DMS153 treated with DMSO at 0.1 percent for 48 hours (cell line): ENCODE results near the gene CTNNA2.

ENCODE experiments used
- DNase-seq: peaks from one replicate; lab custom pipeline; 2025; ENCODE audit not compliant: unreplicated experiment; lab: John Stamatoyannopoulos, UW

CTNNA2 gene

GRCh38 chr2:80303909-80304837 is 791.3 kb downstream of the CTNNA2 start, which contains the start of gene LRRTM1:
Gene LRRTM1 (minus strand): TSS chr2:80304752. CDS start chr2:80303819, 933 bp downstream.
- no peak for DNase-seq

- DNase-seq: no peak
These were observed 798.5 kb downstream of the CTNNA2 start for GRCh38 chr2:80311304-80311703.

- no peak for DNase-seq
These were observed 799.5 kb downstream of the CTNNA2 start for GRCh38 chr2:80312282-80312839.

- DNase-seq: no peak
These were observed 809.6 kb downstream of the CTNNA2 start for GRCh38 chr2:80322311-80322920.

GRCh38 chr2:80322958-80323357 is 810.1 kb downstream of the CTNNA2 start:
- DNase-seq: no peak

- no peak for DNase-seq
These were observed 810.8 kb downstream of the CTNNA2 start for GRCh38 chr2:80323610-80324009.

GRCh38 chr2:80324525-80324924 is 811.7 kb downstream of the CTNNA2 start:
- DNase-seq: no peak

- DNase-seq: peak; percentile 37
These were observed 813.4 kb downstream of the CTNNA2 start for GRCh38 chr2:80326214-80326613.

- DNase-seq: no peak
These were observed 814.0 kb downstream of the CTNNA2 start for GRCh38 chr2:80326861-80327260.

GRCh38 chr2:80328159-80328571 is 815.3 kb downstream of the CTNNA2 start:
- no peak for DNase-seq

- DNase-seq: no peak
These were observed 816.6 kb downstream of the CTNNA2 start for GRCh38 chr2:80329491-80329890.

- DNase-seq: no peak
These were observed 817.9 kb downstream of the CTNNA2 start for GRCh38 chr2:80330527-80331450.

GRCh38 chr2:80333886-80334285 is 821.0 kb downstream of the CTNNA2 start:
- DNase-seq: no peak

GRCh38 chr2:80335411-80335810 is 822.6 kb downstream of the CTNNA2 start:
- DNase-seq: no peak

- DNase-seq: no peak
These were observed 825.9 kb downstream of the CTNNA2 start for GRCh38 chr2:80338794-80339193.

- no peak for DNase-seq
These were observed 827.2 kb downstream of the CTNNA2 start for GRCh38 chr2:80340022-80340421.

- DNase-seq: no peak
These were observed 835.2 kb downstream of the CTNNA2 start for GRCh38 chr2:80348078-80348477.

GRCh38 chr2:80348953-80349352 is 836.1 kb downstream of the CTNNA2 start:
- no peak for DNase-seq

- DNase-seq: no peak
These were observed 838.4 kb downstream of the CTNNA2 start for GRCh38 chr2:80351231-80351630.

GRCh38 chr2:80354858-80355257 is 842.0 kb downstream of the CTNNA2 start:
- DNase-seq: no peak

- DNase-seq: no peak
These were observed 849.1 kb downstream of the CTNNA2 start for GRCh38 chr2:80361904-80362303.
